HG02678 (cell line): ENCODE data around the gene SCYL3.
"Not testable (repeated sequence)": the region's sequence is repeated elsewhere in the genome, so short reads cannot be mapped to it uniquely, and the experiment has no call there.

Source experiments
- ATAC-seq: cut with Tn5 transposase; IDR thresholded peaks from one replicate; pipeline ENCODE4 v1.9.1; 2021; ENCODE audit warnings: mild to moderate bottlenecking, moderate library complexity; ENCODE audit not compliant: unreplicated experiment

The SCYL3 gene

GRCh38 chr1:169873582-169874199, 20.0 kb downstream of the SCYL3 start:
- ATAC-seq = no peak

- no peak for ATAC-seq
Measured at GRCh38 chr1:169872906-169873305, 20.8 kb downstream of the SCYL3 start.

DNA sequence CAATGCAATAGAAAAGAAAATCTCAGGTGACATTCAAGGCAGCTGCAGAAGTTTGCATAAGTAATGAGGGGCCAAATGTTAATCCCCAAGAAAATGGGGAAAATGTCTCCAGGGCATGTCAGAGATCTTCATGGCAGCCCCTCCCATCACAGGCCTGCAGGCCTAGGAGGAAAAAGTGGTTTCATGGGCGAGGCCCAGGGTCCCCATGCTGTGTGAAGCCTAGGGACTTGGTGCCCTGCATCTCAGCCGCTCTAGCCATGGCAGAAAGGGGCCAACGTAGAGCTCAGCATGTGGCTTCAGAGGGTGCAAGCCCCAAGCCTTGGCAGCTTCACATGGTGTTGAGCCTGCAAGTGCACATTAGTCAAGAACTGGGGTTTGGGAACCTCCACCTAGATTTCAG, 21.7 kb downstream of the SCYL3 start:
- not testable (repeated sequence) for ATAC-seq

DNA sequence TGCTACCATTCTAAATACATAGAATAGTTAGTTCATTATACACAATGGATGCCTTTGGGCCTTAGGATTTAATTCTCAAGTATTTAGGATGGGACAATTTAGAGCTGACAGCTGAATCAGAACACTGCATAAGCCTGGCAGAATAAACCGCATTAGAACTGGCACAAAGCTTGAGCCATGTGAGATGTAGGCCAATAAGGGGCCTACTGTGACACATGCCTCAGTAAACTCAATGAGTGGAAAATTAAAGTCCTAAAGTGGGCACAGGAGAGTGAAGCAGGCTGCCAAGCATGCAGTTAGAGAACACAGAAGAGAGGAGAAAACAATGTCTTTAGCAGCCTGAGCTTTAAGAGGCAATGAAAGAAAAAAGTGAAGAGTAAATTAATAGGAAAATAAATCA, 24.3 kb downstream of the SCYL3 start:
- ATAC-seq = no peak

DNA sequence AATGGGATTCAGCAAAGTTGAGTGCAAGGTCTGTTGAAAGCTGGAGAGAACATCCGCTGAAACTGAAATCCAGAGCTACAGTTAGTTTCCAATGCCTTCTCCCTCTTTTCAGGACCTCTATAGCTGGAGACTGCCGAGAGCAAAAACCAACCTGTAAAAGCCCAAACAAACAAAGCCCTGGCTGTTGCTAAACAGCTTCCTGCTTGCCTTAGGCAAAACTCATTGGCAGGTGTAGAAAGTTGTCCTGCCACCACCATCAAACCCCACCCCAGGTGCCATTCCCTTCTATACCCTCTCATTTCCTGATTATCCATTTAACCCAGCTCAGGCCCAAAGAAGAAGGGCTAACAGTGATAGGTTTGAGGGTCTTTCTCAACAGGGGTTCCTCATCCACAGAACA, 24.7 kb downstream of the SCYL3 start:
- ATAC-seq = no peak

DNA sequence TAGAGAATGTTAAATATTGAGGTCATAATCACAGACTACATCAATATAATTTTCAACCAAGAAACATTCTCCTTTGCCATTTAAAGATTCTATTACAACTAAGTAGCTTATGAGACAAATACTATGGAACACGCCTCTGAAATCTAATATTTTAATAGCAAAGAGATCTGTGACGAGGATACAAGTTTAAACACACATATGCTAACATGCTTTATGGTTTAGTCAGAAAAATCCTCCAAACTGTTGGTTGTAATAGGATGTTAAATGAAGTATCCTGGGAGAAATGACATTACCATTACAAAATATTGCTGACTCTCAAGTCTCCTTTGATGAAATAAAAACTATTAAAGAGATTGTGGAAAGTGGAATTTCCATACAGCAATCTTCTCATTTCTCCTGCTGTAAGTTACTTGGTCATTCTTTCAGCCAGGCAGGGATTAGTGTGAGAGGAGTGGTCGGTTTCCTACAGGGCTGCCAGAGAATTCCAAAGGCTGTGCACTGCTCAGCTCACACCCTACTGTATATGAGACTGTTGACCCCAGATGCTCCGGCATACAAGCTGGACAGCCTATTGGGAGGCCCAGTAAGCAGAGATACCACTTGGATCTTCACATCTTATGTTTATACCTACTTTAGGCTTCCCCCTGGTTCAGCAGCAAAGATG, 26.6 kb downstream of the SCYL3 start:
- ATAC-seq = no peak

DNA sequence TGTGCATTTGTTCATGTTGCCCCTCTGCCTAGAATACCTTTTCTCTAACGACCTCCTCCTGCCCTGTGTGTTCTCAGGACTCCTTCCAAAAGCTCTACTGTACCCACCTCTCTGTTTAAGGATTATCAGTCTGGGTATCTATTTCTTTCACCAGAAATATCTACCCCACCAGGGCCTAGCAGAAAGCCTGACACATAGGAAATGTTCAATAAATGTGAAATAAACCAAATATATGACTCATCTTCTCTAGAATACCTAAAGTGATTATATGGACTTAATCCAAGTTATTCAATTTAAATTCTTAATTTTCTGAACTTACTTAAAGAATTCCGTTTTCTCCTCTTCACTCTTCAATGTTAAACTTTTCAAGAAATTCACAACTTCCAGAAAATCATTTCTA, 27.1 kb downstream of the SCYL3 start:
- no peak for ATAC-seq

GRCh38 chr1:169864531-169864930, 29.2 kb downstream of the SCYL3 start:
- ATAC-seq = not testable (repeated sequence)

DNA sequence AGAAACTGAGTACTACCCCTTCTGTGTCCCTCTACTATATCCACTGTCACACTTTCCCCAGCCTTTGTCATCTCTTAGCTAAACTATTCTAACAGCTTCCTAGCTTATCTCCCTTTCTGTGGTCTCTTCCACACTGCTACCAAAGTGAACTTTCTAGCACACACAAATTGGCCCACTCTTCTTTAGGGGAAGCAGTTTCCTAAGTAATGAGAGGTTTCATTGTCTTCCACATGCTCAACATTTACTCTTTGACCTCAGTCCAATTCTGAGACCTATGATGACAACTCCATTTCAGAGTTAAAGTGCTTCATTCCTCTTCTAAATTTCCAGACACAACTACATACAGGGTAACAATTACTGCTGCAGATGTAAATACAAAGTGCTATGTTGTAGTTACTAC, 32.9 kb downstream of the SCYL3 start:
- ATAC-seq = no peak

GRCh38 chr1:169860187-169860586, 33.5 kb downstream of the SCYL3 start:
- no peak for ATAC-seq

DNA sequence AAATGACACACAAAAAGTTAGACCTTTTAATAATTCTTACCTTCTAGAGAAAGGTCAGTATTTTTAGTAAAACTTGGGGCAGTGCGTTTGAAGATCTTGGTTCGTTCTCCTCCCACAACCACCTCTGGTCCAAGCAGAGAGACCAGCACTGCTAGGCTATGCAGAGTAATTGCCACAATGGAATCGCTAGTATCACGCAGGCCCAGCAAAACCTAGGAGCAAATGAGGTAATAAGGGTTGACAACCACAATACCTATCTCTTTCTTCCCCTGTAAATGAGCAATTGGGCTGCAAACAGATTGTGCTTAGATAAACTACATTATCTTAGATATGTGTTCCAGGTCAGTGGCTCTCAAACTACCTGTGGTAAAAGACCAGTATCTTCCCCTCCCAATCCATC, 34.7 kb downstream of the SCYL3 start:
- ATAC-seq = no peak

GRCh38 chr1:169858467-169858866, 35.2 kb downstream of the SCYL3 start:
- no peak for ATAC-seq

- ATAC-seq = no peak
Measured at GRCh38 chr1:169853341-169853740, 40.4 kb downstream of the SCYL3 start.

GRCh38 chr1:169849346-169850022, 44.2 kb downstream of the SCYL3 start:
- no peak for ATAC-seq

- no peak for ATAC-seq
Measured at GRCh38 chr1:169848456-169848855, 45.2 kb downstream of the SCYL3 start.

DNA sequence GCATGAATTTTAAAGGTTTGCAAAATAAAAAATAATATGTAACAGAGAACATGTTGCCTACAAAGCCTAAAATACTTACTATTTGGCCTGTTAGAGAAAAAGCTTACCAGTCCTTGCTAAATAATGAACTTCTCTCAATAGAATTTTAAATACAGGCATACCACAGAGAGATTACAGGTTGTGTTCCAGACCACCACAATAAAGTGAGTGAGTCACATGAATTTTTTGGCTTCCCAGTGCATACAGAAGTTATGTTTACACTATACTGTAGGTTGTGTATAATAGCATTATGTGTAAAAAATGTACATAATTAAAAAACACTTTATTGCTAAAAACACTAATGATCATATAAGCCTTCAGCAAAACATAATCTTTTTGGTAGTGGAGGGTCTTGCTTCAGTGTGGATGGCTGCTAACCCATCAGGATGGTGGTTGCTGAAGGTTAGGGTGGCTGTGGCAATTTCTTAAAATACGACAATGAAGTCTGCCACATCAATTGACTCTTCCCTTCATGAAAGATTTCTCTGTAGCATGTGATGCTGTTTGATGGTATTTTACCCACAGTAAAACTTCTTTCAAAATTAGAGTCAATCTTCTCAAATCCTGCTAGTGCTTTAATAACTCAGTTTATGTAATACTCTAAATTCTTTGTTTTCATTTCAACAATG, 48.6 kb downstream of the SCYL3 start:
- ATAC-seq = no peak

DNA sequence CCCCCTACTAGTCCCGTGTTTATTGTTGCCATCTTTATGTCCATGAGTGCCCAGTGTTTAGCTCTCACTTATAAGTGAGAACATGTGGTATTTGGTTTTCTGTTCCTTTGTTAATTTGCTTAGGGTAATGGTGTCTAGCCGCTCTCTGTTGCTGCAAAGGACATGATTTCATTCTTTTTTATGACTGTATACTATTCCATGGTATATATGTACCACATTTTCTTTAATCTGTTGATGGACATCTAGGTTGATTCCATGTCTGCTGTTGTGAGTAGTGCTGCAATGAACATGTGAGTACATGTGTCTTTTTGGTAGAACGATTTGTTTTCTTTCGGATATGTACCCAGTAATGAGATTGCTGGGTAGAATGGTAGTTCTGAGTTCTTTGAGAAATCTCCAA, 54.8 kb downstream of the SCYL3 start:
- ATAC-seq = no peak

DNA sequence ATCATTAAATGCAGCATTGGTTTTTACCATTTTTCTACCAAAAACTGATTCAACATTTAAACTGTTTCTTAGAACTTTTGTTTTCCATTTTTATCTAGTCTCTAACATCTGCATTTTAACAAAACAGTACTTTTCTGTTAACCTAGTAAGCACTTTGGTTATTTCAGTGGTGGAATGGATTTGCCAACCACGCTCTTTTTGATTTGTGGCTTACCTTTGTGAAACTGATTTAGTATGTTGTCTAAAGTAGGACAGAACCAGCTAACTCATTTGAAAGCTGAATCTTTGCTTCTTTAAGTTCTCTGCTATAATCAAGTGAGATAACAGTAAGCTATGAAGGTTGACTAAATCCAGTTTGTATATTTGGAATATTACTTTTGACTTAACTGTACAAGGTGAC, 57.5 kb downstream of the SCYL3 start:
- ATAC-seq = no peak

DNA sequence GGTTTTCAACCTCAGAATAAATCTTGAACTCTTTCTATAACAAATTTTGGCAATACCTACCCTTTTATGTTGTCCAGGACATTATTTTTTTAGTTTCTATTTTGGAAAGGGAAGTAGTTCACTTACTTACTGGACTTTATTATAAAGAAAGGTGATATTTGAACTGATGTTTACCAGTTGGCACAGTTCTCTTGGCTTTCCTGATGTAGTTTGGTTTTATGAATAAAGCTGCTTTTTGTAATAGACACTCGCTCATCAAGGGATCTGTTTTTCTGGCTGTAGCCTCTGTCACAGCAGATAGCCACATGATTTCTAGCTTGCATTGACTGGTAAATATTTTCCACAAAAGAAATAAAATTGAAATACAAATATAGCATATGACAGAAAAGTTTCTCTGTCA, 58.0 kb downstream of the SCYL3 start:
- no peak for ATAC-seq

- ATAC-seq = no peak
Measured at GRCh38 chr1:169834869-169835268, 58.8 kb downstream of the SCYL3 start.

- no peak for ATAC-seq
Measured at GRCh38 chr1:169833179-169833901, 60.4 kb downstream of the SCYL3 start.
